Activated CD4-positive, alpha-beta T cell treated with anti-CD3 and anti-CD28 coated beads for 4 hours (primary cell): ENCODE data around the gene HDAC10.

Source experiments
- DNase-seq, 2 donors: peaks; one replicate each; pipeline ENCODE4 v3.0.0-alpha.2; 2020

HDAC10 gene

GRCh38 chr22:50197856-50198623, 53.0 kb downstream of the HDAC10 start:
- DNase-seq = no peak

GRCh38 chr22:50197000-50197800, 53.9 kb downstream of the HDAC10 start:
- DNase-seq = no peak

DNA sequence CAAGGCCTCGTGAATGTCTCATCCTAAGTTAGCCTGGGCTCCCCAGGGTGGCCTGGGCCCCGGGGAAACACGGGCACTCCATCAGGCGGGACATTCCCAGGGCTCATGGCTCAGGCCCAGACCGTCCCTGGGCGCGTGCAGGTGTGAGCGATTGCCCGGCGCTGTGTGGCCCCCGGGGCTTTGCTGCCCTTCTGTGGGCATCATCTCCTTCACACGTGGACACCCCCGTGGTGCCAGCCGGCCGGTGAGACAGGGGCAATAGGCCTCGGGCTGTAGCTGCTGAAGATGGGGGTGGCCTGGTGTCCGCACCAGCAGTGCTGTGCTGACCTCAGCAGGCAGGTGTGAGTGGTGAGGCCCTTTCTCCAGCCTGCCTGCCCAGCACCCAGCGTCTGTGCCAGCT, 54.8 kb downstream of the HDAC10 start:
- no peak for DNase-seq
